Endothelial cell (in vitro differentiated cells): Measurements from ENCODE around the gene LY86. TPM values are rescaled to one million over a fixed set of nuclear protein-coding genes. Genes with fewer than 3 reads are reported as not detected.

ENCODE experiments used
- DNase-seq: peaks from one replicate; pipeline ENCODE4 v3.0.0; 2021; ENCODE audit warnings: low spot score
- H3K27ac Mint-ChIP-seq: one replicate; pipeline ENCODE4 v1.8.0; 2021; ENCODE audit warnings: mixed read lengths, inconsistent platforms; ENCODE audit not compliant: unreplicated experiment
- H3K27me3 Mint-ChIP-seq: one replicate; pipeline ENCODE4 v1.8.0; 2021; ENCODE audit warnings: mild to moderate bottlenecking, moderate library complexity, mixed read lengths, inconsistent platforms; ENCODE audit not compliant: unreplicated experiment
- H3K36me3 Mint-ChIP-seq: one replicate; pipeline ENCODE4 v1.8.0; 2021; ENCODE audit warnings: mild to moderate bottlenecking, low read depth, mixed read lengths, inconsistent platforms; ENCODE audit not compliant: unreplicated experiment
- H3K4me1 Mint-ChIP-seq: one replicate; pipeline ENCODE4 v1.8.0; 2021; ENCODE audit warnings: mild to moderate bottlenecking, mixed read lengths, inconsistent platforms; ENCODE audit not compliant: unreplicated experiment
- H3K4me3 Mint-ChIP-seq: one replicate; pipeline ENCODE4 v1.8.0; 2021; ENCODE audit warnings: mild to moderate bottlenecking, mixed read lengths, inconsistent platforms; ENCODE audit not compliant: unreplicated experiment
- H3K9me3 Mint-ChIP-seq: one replicate; pipeline ENCODE4 v1.8.0; 2021; ENCODE audit warnings: mixed read lengths, inconsistent platforms; ENCODE audit not compliant: unreplicated experiment
- CTCF ChIP-seq: fragments of 200-600 bp; sonication (generic); IDR thresholded peaks from one replicate; pipeline ENCODE4 v1.5.0; 2021; ENCODE audit warnings: antibody characterized with exemption; ENCODE audit not compliant: unreplicated experiment
- total RNA-seq: library from RNA; stranded (reverse); fragmentation: NEBNext Ultra II Directional; extraction: Animal tissue kit (Norgen Biotek cat#: 25700); gene quantifications from one replicate; pipeline ENCODE4 v1.2.1, GENCODE V29; 2021; ENCODE audit not compliant: unreplicated experiment

LY86 gene
- total RNA-seq, 1 donor from 2014 or later = not detected

- H3K36me3 Mint-ChIP-seq = no peaks in the 10 kb centered on the region
- H3K27me3 Mint-ChIP-seq = peaks cover 3% of the 10 kb centered on the region
- TF ChIP-seq CTCF = no peak
- H3K9me3 Mint-ChIP-seq = no peaks in the 10 kb centered on the region
- H3K27ac Mint-ChIP-seq = no peak overlapping the region
- peaks cover 22% of the 10 kb centered on the region for H3K4me1 Mint-ChIP-seq
- DNase-seq = no peak
- H3K4me3 Mint-ChIP-seq = no peak overlapping the region
These were observed 62.3 kb downstream of the LY86 start for GRCh38 chr6:6650839-6651238.

GRCh38 chr6:6651335-6651734 lies 62.8 kb downstream of the LY86 start:
- H3K27me3 Mint-ChIP-seq = peaks cover 3% of the 10 kb centered on the region
- TF ChIP-seq CTCF = no peak
- no peak for DNase-seq
- no peaks in the 10 kb centered on the region for H3K9me3 Mint-ChIP-seq
- peaks cover 27% of the 10 kb centered on the region for H3K4me1 Mint-ChIP-seq
- H3K27ac Mint-ChIP-seq = no peak overlapping the region
- no peaks in the 10 kb centered on the region for H3K36me3 Mint-ChIP-seq
- H3K4me3 Mint-ChIP-seq = no peak overlapping the region

- DNase-seq = no peak
- Mint-ChIP-seq H3K4me3 (no peak overlapping the region), H3K36me3 (no peaks in the 10 kb centered on the region), H3K4me1 (peaks cover 29% of the 10 kb centered on the region), H3K9me3 (no peaks in the 10 kb centered on the region), H3K27ac (no peak overlapping the region), H3K27me3 (peaks cover 3% of the 10 kb centered on the region)
- no peak for TF ChIP-seq CTCF
These were observed 64.4 kb downstream of the LY86 start for GRCh38 chr6:6652932-6653331.

GRCh38 chr6:6654599-6655575 lies 66.4 kb downstream of the LY86 start:
- Mint-ChIP-seq H3K4me1 (peaks cover 36% of the 10 kb centered on the region), H3K4me3 (no peak overlapping the region), H3K27me3 (peaks cover 3% of the 10 kb centered on the region), H3K9me3 (no peaks in the 10 kb centered on the region), H3K36me3 (no peaks in the 10 kb centered on the region), H3K27ac (peak overlapping the region; percentile 48)
- DNase-seq = no peak
- no peak for TF ChIP-seq CTCF

GRCh38 chr6:6655805-6656251 lies 67.3 kb downstream of the LY86 start:
- Mint-ChIP-seq H3K4me3 (no peak overlapping the region), H3K36me3 (no peaks in the 10 kb centered on the region), H3K9me3 (no peaks in the 10 kb centered on the region), H3K27ac (no peak overlapping the region), H3K27me3 (peaks cover 3% of the 10 kb centered on the region), H3K4me1 (peaks cover 36% of the 10 kb centered on the region)
- no peak for TF ChIP-seq CTCF
- DNase-seq = no peak
